ENCODE measurements around the gene AHR. TPM values are rescaled to one million over a fixed set of nuclear protein-coding genes. Genes with fewer than 3 reads are reported as not detected.

AHR gene
- total RNA-seq, 1 experiment from 2014 or later = 13.5 TPM

DNA sequence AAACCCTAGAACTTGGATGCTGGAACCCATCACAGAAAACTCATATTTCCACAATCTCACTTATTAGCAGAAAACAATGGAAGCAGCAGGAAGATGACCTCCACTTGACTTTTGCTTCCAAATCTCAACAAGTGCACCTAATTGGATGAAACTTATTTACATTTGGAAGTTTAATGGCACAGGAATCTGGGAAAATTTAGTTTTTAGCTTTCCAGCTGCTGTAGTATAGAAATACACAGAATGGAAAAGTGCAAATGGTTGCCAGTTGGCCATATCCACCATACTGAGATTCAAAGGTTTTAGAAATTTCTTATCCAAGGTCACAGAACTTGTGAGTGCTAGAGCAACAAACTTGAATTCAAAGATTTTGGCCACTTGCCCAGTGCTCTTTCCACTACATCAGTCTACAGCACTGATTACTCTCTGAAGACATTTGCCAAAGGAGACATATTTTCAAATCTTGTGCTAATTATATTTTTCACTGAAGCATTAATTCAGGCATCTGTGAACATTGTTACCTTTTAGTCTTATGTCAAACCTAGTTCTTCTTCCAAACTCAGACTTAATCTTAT lies 9.3 kb upstream of the AHR start:
- ChIA-PET CTCF (no interaction called here), POLR2A (ENCODE audit: low non-redundant PET) (no interaction called here)
- DNase-seq (ENCODE audit: low spot score) = no peak
- no peak overlapping the region for H3K4me3 ChIP-seq (ENCODE audit: low read depth, low read length, poor library complexity, severe bottlenecking)
- no peak overlapping the region for H3K27ac ChIP-seq (ENCODE audit: low read depth, low read length, poor library complexity, severe bottlenecking)
- no peak for TF ChIP-seq EZH2 (IDR thresholded peaks at IDR 0.05; ENCODE audit: borderline replicate concordance, low read depth, low read length, poor library complexity, severe bottlenecking)
- TF ChIP-seq, protein P1, sequence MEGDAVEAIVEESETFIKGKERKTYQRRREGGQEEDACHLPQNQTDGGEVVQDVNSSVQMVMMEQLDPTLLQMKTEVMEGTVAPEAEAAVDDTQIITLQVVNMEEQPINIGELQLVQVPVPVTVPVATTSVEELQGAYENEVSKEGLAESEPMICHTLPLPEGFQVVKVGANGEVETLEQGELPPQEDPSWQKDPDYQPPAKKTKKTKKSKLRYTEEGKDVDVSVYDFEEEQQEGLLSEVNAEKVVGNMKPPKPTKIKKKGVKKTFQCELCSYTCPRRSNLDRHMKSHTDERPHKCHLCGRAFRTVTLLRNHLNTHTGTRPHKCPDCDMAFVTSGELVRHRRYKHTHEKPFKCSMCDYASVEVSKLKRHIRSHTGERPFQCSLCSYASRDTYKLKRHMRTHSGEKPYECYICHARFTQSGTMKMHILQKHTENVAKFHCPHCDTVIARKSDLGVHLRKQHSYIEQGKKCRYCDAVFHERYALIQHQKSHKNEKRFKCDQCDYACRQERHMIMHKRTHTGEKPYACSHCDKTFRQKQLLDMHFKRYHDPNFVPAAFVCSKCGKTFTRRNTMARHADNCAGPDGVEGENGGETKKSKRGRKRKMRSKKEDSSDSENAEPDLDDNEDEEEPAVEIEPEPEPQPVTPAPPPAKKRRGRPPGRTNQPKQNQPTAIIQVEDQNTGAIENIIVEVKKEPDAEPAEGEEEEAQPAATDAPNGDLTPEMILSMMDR (conservative IDR thresholded peaks at IDR 0.05; ENCODE audit: low read depth, low read length) = no peak
- BruUV-seq (replicated peaks) = no TSS peak
- H3K36me3 ChIP-seq (ENCODE audit: insufficient read depth, low read length, poor library complexity, severe bottlenecking) = no peaks in the 10 kb centered on the region
- H3K9me3 ChIP-seq (ENCODE audit: low read depth, low read length, poor library complexity, severe bottlenecking) = no peaks in the 10 kb centered on the region
- peaks cover 14% of the 10 kb centered on the region for H3K4me1 ChIP-seq (ENCODE audit: insufficient read depth, low read length, poor library complexity, severe bottlenecking)
- intact Hi-C loops (cut with micrococcal nuclease; ENCODE audit: unreplicated experiment) = no loop called here
- peaks cover 90% of the 10 kb centered on the region for H3K27me3 ChIP-seq (replicated peaks; ENCODE audit: insufficient read depth, low read depth, low read length, poor library complexity)

DNA sequence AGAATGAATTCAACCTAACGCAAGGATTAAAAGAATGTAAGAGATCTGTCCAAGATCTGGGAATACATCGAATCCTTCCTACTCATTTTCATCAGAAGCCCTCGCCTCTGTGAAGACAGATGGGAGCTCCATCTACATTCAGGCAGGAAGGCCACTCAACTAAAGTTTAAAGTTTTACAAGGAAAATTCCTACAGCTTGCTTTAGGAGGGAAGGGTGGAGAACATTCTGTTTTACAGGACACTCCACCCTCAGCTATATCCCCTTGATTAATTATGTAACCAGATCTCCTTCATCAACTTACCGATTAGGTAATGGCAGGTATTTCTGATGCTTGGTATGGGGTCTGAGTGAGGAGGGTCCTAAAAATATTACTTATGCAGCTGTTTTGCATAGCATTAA lies 5.6 kb upstream of the AHR start:
- no peak overlapping the region for H3K27ac ChIP-seq (ENCODE audit: low read depth, low read length, poor library complexity, severe bottlenecking)
- H3K27me3 ChIP-seq (replicated peaks; ENCODE audit: insufficient read depth, low read depth, low read length, poor library complexity) = peaks cover 73% of the 10 kb centered on the region
- H3K4me3 ChIP-seq (ENCODE audit: low read depth, low read length, poor library complexity, severe bottlenecking) = no peak overlapping the region
- no peaks in the 10 kb centered on the region for H3K36me3 ChIP-seq (ENCODE audit: insufficient read depth, low read length, poor library complexity, severe bottlenecking)
- intact Hi-C loops (cut with micrococcal nuclease; ENCODE audit: unreplicated experiment) = no loop called here
- ChIA-PET POLR2A (ENCODE audit: low non-redundant PET) (no interaction called here), CTCF (no interaction called here)
- H3K4me1 ChIP-seq (ENCODE audit: insufficient read depth, low read length, poor library complexity, severe bottlenecking) = peaks cover 14% of the 10 kb centered on the region
- no TSS peak for BruUV-seq (replicated peaks)
- DNase-seq (ENCODE audit: low spot score) = no peak
- H3K9me3 ChIP-seq (ENCODE audit: low read depth, low read length, poor library complexity, severe bottlenecking) = no peaks in the 10 kb centered on the region
- TF ChIP-seq, protein P1 (conservative IDR thresholded peaks at IDR 0.05; ENCODE audit: low read depth, low read length) = no peak
- TF ChIP-seq EZH2 (IDR thresholded peaks at IDR 0.05; ENCODE audit: borderline replicate concordance, low read depth, low read length, poor library complexity, severe bottlenecking) = peak; percentile 36

DNA sequence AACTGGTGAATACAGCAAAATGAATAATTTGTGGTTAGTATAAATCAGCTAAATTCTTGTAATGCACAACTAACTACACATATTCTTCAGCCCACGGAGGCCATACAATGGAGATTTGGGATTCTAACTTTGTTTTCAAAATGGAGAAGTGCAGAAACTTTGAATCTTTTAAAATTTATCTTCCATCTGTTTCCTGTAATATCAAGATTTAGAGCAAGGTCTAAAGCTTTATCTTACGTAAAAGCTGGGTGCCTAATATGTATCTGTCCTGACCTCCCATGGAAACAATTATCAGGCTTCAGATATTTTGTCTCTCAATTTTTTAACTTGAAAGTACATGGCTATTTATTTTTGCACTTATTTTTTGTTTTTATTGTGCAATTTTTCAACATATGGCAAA lies 5.0 kb upstream of the AHR start:
- no TSS peak for BruUV-seq (replicated peaks)
- Histone ChIP-seq H3K4me1 (ENCODE audit: insufficient read depth, low read length, poor library complexity, severe bottlenecking) (peaks cover 14% of the 10 kb centered on the region), H3K27me3 (replicated peaks; ENCODE audit: insufficient read depth, low read depth, low read length, poor library complexity) (peaks cover 67% of the 10 kb centered on the region), H3K36me3 (ENCODE audit: insufficient read depth, low read length, poor library complexity, severe bottlenecking) (no peaks in the 10 kb centered on the region), H3K27ac (ENCODE audit: low read depth, low read length, poor library complexity, severe bottlenecking) (no peak overlapping the region), H3K9me3 (ENCODE audit: low read depth, low read length, poor library complexity, severe bottlenecking) (no peaks in the 10 kb centered on the region), H3K4me3 (ENCODE audit: low read depth, low read length, poor library complexity, severe bottlenecking) (no peak overlapping the region)
- intact Hi-C loops (cut with micrococcal nuclease; ENCODE audit: unreplicated experiment) = no loop called here
- CTCF ChIA-PET = no interaction called here
- TF ChIP-seq, protein P1 (conservative IDR thresholded peaks at IDR 0.05; ENCODE audit: low read depth, low read length) = no peak
- TF ChIP-seq EZH2 (IDR thresholded peaks at IDR 0.05; ENCODE audit: borderline replicate concordance, low read depth, low read length, poor library complexity, severe bottlenecking) = no peak
- POLR2A ChIA-PET (ENCODE audit: low non-redundant PET) = no interaction called here
- DNase-seq (ENCODE audit: low spot score) = no peak
